Mesendoderm (in vitro differentiated cells): Measurements from ENCODE around the gene TUFT1.

Source experiments
- DNase-seq: peaks from one replicate; pipeline ENCODE4 v3.0.0; 2013
- H2AK5ac ChIP-seq: 2 replicates; pipeline ENCODE4 v1.6.1; 2013; ENCODE audit warnings: low read length, inconsistent platforms
- H2BK120ac ChIP-seq: 2 replicates; pipeline ENCODE4 v1.6.1; 2013; ENCODE audit warnings: low read depth, mild to moderate bottlenecking, low read length, moderate library complexity, mixed read lengths
- H2BK15ac ChIP-seq: replicated peaks from 2 replicates; pipeline ENCODE4 v1.6.1; 2013; ENCODE audit warnings: low read depth, mild to moderate bottlenecking, moderate library complexity
- H2BK5ac ChIP-seq: 2 replicates; pipeline ENCODE4 v1.6.1; 2013; ENCODE audit warnings: low read length, inconsistent platforms
- H3K18ac ChIP-seq: 2 replicates; pipeline ENCODE4 v1.6.1; 2013; ENCODE audit warnings: mild to moderate bottlenecking, low read length, mixed read lengths
- H3K23ac ChIP-seq: one replicate; pipeline ENCODE4 v1.6.1; 2013; ENCODE audit warnings: low read length
- H3K27ac ChIP-seq: 2 replicates; pipeline ENCODE4 v1.5.1; 2013; ENCODE audit warnings: low read depth, mild to moderate bottlenecking, inconsistent platforms, low read length, moderate library complexity
- H3K27me3 ChIP-seq: 2 replicates; pipeline ENCODE4 v1.6.1; 2013; ENCODE audit warnings: low read length, control low read depth, mild to moderate bottlenecking, inconsistent platforms; ENCODE audit not compliant: insufficient read depth, poor library complexity
- H3K36me3 ChIP-seq: 2 replicates; pipeline ENCODE4 v1.6.1; 2013; ENCODE audit warnings: low read length, inconsistent platforms; ENCODE audit not compliant: control insufficient read depth, insufficient read depth
- H3K4ac ChIP-seq: one replicate; pipeline ENCODE4 v1.6.1; 2013; ENCODE audit warnings: low read depth, mild to moderate bottlenecking, low read length, moderate library complexity
- H3K4me1 ChIP-seq: 2 replicates; pipeline ENCODE4 v1.6.1; 2013; ENCODE audit warnings: low read depth, low read length, inconsistent platforms; ENCODE audit not compliant: control insufficient read depth
- H3K4me2 ChIP-seq: 2 replicates; pipeline ENCODE4 v1.6.1; 2013; ENCODE audit warnings: low read length
- H3K4me3 ChIP-seq: 2 replicates; pipeline ENCODE4 v1.5.1; 2013; ENCODE audit warnings: mild to moderate bottlenecking, low read length
- H3K56ac ChIP-seq: one replicate; pipeline ENCODE4 v1.6.1; 2013; ENCODE audit warnings: low read length
- H3K79me1 ChIP-seq: 2 replicates; pipeline ENCODE4 v1.6.1; 2013; ENCODE audit warnings: low read length, inconsistent platforms
- H3K79me2 ChIP-seq: 2 replicates; pipeline ENCODE4 v1.6.1; 2013; ENCODE audit warnings: mild to moderate bottlenecking, low read length; ENCODE audit not compliant: control insufficient read depth, insufficient read depth
- H3K9ac ChIP-seq: 2 replicates; pipeline ENCODE4 v1.6.1; 2013; ENCODE audit warnings: low read length, inconsistent platforms
- H4K5ac ChIP-seq: one replicate; pipeline ENCODE4 v1.6.1; 2013; ENCODE audit warnings: low read length
- H4K8ac ChIP-seq: one replicate; pipeline ENCODE4 v1.6.1; 2013; ENCODE audit warnings: low read depth, mild to moderate bottlenecking, control low read depth, low read length, moderate library complexity
- WGBS: extraction: QIAGEN DNeasy Blood & Tissue Kit; methylation state at CpG from one replicate; pipeline ENCODE4 v1.1.7; 2013; ENCODE audit warnings: low lambda C conversion rate, missing lambda C conversion rate; ENCODE audit not compliant: insufficient coverage; ENCODE audit errors: extremely low coverage; 5-methylcytosine and 5-hydroxymethylcytosine counted together

The TUFT1 gene

GRCh38 chr1:151510020-151510405 lies 30.1 kb upstream of the TUFT1 start:
- no peak overlapping the region for H3K4ac ChIP-seq
- H2BK5ac ChIP-seq = no peak overlapping the region
- H2BK120ac ChIP-seq = no peak overlapping the region
- no peak overlapping the region for H3K18ac ChIP-seq
- peak overlapping the region; percentile 17 for H3K27ac ChIP-seq
- peak overlapping the region; percentile 86 for H3K9ac ChIP-seq
- H3K56ac ChIP-seq = peak overlapping the region; percentile 89
- DNase-seq = peak; percentile 82
- H3K4me2 ChIP-seq = peak overlapping the region; percentile 66
- H3K23ac ChIP-seq = no peak overlapping the region
- no peak overlapping the region for H2AK5ac ChIP-seq
- no peaks in the 10 kb centered on the region for H3K27me3 ChIP-seq
- no peak overlapping the region for H4K8ac ChIP-seq
- H3K4me3 ChIP-seq = no peak overlapping the region
- H3K79me1 ChIP-seq = no peaks in the 10 kb centered on the region
- WGBS = no CpG with 5 or more reads among the region's 9 CpGs
- peaks cover 19% of the 10 kb centered on the region for H3K4me1 ChIP-seq
- no peaks in the 10 kb centered on the region for H3K79me2 ChIP-seq
- no peak overlapping the region for H2BK15ac ChIP-seq
- no peak overlapping the region for H4K5ac ChIP-seq
- no peaks in the 10 kb centered on the region for H3K36me3 ChIP-seq

GRCh38 chr1:151510614-151510956 lies 29.5 kb upstream of the TUFT1 start:
- H4K8ac ChIP-seq = peak overlapping the region; percentile 94

GRCh38 chr1:151510957-151511635 lies 29.0 kb upstream of the TUFT1 start, which contains the start of gene CGN:
CGN (plus strand) TSS chr1:151511387; CDS start chr1:151518520, 7,133 bp downstream.
- Histone ChIP-seq H4K5ac (no peak within 1 kb of the TSS), H4K8ac (peak within 1 kb of the TSS; percentile 94), H3K36me3 (no peaks in the 10 kb centered on the region), H3K4me3 (peak within 1 kb of the TSS; percentile 75), H3K9ac (peak within 1 kb of the TSS; percentile 86), H2BK5ac (no peak within 1 kb of the TSS), H2AK5ac (no peak within 1 kb of the TSS), H3K27ac (peak within 1 kb of the TSS; percentile 81), H3K4ac (no peak within 1 kb of the TSS), H3K27me3 (no peaks in the 10 kb centered on the region), H2BK15ac (no peak within 1 kb of the TSS), H2BK120ac (no peak within 1 kb of the TSS), H3K79me2 (no peaks in the 10 kb centered on the region), H3K79me1 (no peaks in the 10 kb centered on the region), H3K4me2 (peak within 1 kb of the TSS; percentile 85), H3K56ac (peak within 1 kb of the TSS; percentile 90), H3K23ac (no peak within 1 kb of the TSS), H3K4me1 (peaks cover 21% of the 10 kb centered on the region), H3K18ac (peak within 1 kb of the TSS; percentile 65)
- WGBS = no CpG with 5 or more reads among the region's 68 CpGs
- peak; percentile 98 for DNase-seq

More at GRCh38 chr1:151510614-151510956, 29.5 kb upstream of the TUFT1 start:
- H3K4me1 ChIP-seq = peaks cover 19% of the 10 kb centered on the region
- no peak overlapping the region for H2AK5ac ChIP-seq
- H2BK5ac ChIP-seq = no peak overlapping the region
- DNase-seq = no peak
- H3K56ac ChIP-seq = peak overlapping the region; percentile 89
- no peak overlapping the region for H3K4ac ChIP-seq
- peak overlapping the region; percentile 75 for H3K4me3 ChIP-seq
- H3K27me3 ChIP-seq = no peaks in the 10 kb centered on the region
- H3K9ac ChIP-seq = peak overlapping the region; percentile 86
- H3K79me2 ChIP-seq = no peaks in the 10 kb centered on the region
- peak overlapping the region; percentile 66 for H3K4me2 ChIP-seq
- peak overlapping the region; percentile 75 for H3K27ac ChIP-seq
- H3K18ac ChIP-seq = peak overlapping the region; percentile 65
- H2BK120ac ChIP-seq = no peak overlapping the region
- no peak overlapping the region for H3K23ac ChIP-seq
- H4K5ac ChIP-seq = no peak overlapping the region
- H3K36me3 ChIP-seq = no peaks in the 10 kb centered on the region
- no peaks in the 10 kb centered on the region for H3K79me1 ChIP-seq
- WGBS = no CpG with 5 or more reads among the region's 10 CpGs
- no peak overlapping the region for H2BK15ac ChIP-seq

- Histone ChIP-seq H3K27me3 (no peaks in the 10 kb centered on the region), H2BK120ac (no peak overlapping the region), H2AK5ac (no peak overlapping the region), H3K36me3 (no peaks in the 10 kb centered on the region), H3K18ac (peak overlapping the region; percentile 26), H2BK5ac (no peak overlapping the region), H3K4me3 (peak overlapping the region; percentile 56), H3K9ac (peak overlapping the region; percentile 74), H3K27ac (peak overlapping the region; percentile 81), H3K4me1 (peaks cover 22% of the 10 kb centered on the region), H3K23ac (no peak overlapping the region), H4K8ac (no peak overlapping the region), H3K56ac (peak overlapping the region; percentile 90), H3K79me2 (no peaks in the 10 kb centered on the region), H3K4me2 (peak overlapping the region; percentile 85), H3K79me1 (no peaks in the 10 kb centered on the region), H3K4ac (no peak overlapping the region), H2BK15ac (no peak overlapping the region), H4K5ac (no peak overlapping the region)
- no CpG with 5 or more reads among the region's 23 CpGs for WGBS
- DNase-seq = peak; percentile 86
These were observed 28.4 kb upstream of the TUFT1 start for GRCh38 chr1:151511636-151512215.

- Histone ChIP-seq H3K4me3 (no peak overlapping the region), H3K56ac (peak overlapping the region; percentile 90), H3K4ac (peak overlapping the region; percentile 17), H3K27me3 (no peaks in the 10 kb centered on the region), H3K36me3 (no peaks in the 10 kb centered on the region), H3K27ac (peak overlapping the region; percentile 22), H2BK15ac (no peak overlapping the region), H2AK5ac (no peak overlapping the region), H3K9ac (peak overlapping the region; percentile 74), H3K79me1 (no peaks in the 10 kb centered on the region), H3K18ac (peak overlapping the region; percentile 5), H4K5ac (no peak overlapping the region), H2BK120ac (no peak overlapping the region), H3K79me2 (no peaks in the 10 kb centered on the region), H3K23ac (no peak overlapping the region), H2BK5ac (no peak overlapping the region), H3K4me1 (peaks cover 22% of the 10 kb centered on the region), H4K8ac (no peak overlapping the region), H3K4me2 (peak overlapping the region; percentile 30)
- WGBS = no CpG with 5 or more reads among the region's 4 CpGs
- DNase-seq = peak; percentile 71
These were observed 27.8 kb upstream of the TUFT1 start for GRCh38 chr1:151512326-151512725.
